Mucosa of descending colon (tissue), 3 donors: ENCODE measurements around the gene PAX2. TPM values are rescaled to one million over a fixed set of nuclear protein-coding genes. Genes with fewer than 3 reads are reported as not detected.

ENCODE experiments used
- ATAC-seq: fragments of 200-7000 bp; cut with Tn5 transposase; one replicate; pipeline ENCODE4 v1.9.1; 2020; ENCODE audit warnings: mild to moderate bottlenecking, moderate library complexity
- DNase-seq, 3 donors: peaks; one replicate each; pipeline ENCODE4 v3.0.0-alpha.2; 2020
- H3K36me3 ChIP-seq: fragments of 200-600 bp; one replicate; pipeline ENCODE4 v1.8.0; 2021; ENCODE audit warnings: low read depth, mild to moderate bottlenecking
- H3K4me1 ChIP-seq: fragments of 200-600 bp; one replicate; pipeline ENCODE4 v1.8.0; 2021; ENCODE audit warnings: low read depth, mild to moderate bottlenecking
- H3K4me3 ChIP-seq: fragments of 200-600 bp; one replicate; pipeline ENCODE4 v1.8.0; 2021; ENCODE audit warnings: mild to moderate bottlenecking
- H3K9me3 ChIP-seq: fragments of 200-600 bp; one replicate; pipeline ENCODE4 v1.8.0; 2021; ENCODE audit warnings: mild to moderate bottlenecking
- intact Hi-C, 2 donors: fragments of 100-400 bp; cut with DNase I in 1 of 2; cut with micrococcal nuclease in 1 of 2; formaldehyde crosslinking; loops; one replicate each; pipeline versions ENCODE4 v1.11.0 to v1.11.1; 2022; cut with DNase I, micrococcal nuclease
- total RNA-seq, 3 donors: library from RNA; stranded (reverse); fragmentation: NEBNext Ultra II Directional in 2 of 3; extraction: Animal tissue kit (Norgen Biotek cat#: 25700) in 2 of 3; gene quantifications; one replicate each; pipeline versions ENCODE4 v1.2.1 to v1.2.4, GENCODE V29; 2021 to 2023
- TF ChIP-seq, protein P1 (sequence below): fragments of 200-600 bp; IDR thresholded peaks from one replicate; pipeline ENCODE4 v1.8.0; 2022; ENCODE audit warnings: antibody characterized with exemption, mild to moderate bottlenecking
- donor health status: DM: no; HTN: no; CAD: no; lungs with moderate emphysema.
- donor health status: DM: no; HTN: no; CAD: no.
- donor health status: DM: no; HTN: yes; CAD: no.

The PAX2 gene
- total RNA-seq, 3 donors from 2014 or later = not detected

DNA sequence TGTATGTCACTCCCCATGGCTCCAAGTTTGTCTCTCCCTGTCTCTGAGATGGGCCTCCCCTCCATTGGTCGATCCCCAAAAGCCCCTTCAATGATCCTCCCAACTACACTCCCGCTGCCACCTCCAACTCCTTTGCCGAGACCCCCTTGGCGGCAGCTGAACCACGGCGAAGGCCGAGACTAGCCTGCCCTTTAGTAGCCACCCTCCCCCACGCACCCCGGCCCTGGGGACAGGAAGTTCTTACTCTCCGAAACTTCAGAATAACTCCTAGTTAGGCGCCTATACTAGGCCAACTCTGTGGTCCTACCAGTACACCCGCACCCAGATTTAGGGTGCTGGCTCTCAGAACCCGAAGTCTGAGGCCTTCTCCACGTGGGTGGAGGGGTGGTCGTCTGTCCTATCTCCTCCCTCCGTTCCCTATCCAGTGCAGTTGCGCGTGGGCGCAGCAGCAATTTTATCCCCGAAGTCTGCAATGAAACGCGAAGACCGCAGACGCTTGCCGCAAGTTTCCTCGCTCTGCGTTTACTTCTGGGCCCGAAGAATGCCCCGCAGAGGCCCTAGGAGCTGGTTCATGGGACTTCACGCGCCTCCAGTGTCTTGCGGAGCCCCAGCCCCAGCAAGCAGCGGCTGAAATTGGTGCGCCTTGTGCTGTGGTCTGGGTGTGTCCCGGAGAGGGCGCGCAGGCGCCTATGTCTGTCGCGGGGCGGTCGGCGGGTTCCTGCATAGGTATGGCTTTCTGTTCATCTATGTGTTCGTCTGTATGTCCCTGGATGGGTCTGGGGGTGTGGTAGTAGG lies 84.7 kb downstream of the PAX2 start:
- TF ChIP-seq, protein P1, sequence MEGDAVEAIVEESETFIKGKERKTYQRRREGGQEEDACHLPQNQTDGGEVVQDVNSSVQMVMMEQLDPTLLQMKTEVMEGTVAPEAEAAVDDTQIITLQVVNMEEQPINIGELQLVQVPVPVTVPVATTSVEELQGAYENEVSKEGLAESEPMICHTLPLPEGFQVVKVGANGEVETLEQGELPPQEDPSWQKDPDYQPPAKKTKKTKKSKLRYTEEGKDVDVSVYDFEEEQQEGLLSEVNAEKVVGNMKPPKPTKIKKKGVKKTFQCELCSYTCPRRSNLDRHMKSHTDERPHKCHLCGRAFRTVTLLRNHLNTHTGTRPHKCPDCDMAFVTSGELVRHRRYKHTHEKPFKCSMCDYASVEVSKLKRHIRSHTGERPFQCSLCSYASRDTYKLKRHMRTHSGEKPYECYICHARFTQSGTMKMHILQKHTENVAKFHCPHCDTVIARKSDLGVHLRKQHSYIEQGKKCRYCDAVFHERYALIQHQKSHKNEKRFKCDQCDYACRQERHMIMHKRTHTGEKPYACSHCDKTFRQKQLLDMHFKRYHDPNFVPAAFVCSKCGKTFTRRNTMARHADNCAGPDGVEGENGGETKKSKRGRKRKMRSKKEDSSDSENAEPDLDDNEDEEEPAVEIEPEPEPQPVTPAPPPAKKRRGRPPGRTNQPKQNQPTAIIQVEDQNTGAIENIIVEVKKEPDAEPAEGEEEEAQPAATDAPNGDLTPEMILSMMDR = no peak
- DNase-seq (no peak), ATAC-seq (no peak)
- Histone ChIP-seq H3K4me1 (peaks cover 33% of the 10 kb centered on the region), H3K9me3 (no peaks in the 10 kb centered on the region), H3K4me3 (no peak overlapping the region), H3K36me3 (no peaks in the 10 kb centered on the region)
- intact Hi-C loops = no loop called here

DNA sequence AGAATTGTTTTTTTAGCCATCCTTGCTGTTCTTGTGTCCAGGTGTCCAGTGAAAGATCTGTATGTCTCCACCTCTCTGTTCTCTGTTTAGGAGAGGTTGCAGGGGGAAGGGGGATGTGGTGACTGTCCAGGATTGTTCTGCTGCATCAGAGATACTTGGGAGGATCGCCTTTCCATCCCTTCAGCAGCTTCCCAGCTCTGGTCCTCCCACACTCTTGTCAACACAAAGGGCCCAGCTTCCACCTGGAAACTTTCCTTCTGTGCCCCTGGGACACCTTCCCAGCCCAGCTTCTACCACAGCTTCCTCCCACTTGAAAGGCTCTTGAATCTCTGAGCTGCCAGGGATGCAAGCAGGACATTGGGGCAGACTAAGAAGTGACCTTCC lies 85.3 kb downstream of the PAX2 start:
- intact Hi-C loops = no loop called here
- TF ChIP-seq, protein P1 = no peak
- H3K4me1 ChIP-seq = peaks cover 33% of the 10 kb centered on the region
- H3K4me3 ChIP-seq = no peak overlapping the region
- H3K36me3 ChIP-seq = no peaks in the 10 kb centered on the region
- ATAC-seq (no peak), DNase-seq (no peak)
- no peaks in the 10 kb centered on the region for H3K9me3 ChIP-seq

DNA sequence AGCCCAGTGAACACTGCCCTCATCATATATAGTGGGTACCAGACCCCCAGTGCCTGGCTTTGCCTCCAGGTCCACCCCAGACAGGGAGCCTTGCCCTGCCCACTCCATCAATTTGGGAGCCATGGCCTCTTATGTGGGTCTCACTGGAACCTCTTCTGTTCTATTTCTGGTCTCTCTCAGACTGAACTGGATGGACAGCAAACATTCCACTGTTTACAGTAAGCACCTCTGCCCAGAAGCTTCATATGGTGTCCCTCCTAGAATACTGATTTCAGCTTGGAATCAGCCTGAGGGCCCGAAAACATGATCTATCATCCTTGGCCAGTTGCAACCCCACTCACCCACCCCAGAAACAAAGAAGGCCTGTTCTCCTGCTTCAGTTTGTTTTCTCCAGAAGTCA lies 86.4 kb downstream of the PAX2 start:
- Histone ChIP-seq H3K4me3 (no peak overlapping the region), H3K9me3 (no peaks in the 10 kb centered on the region), H3K4me1 (peaks cover 27% of the 10 kb centered on the region), H3K36me3 (no peaks in the 10 kb centered on the region)
- no peak for ATAC-seq
- intact Hi-C loops = no loop called here
- DNase-seq = no peak
- TF ChIP-seq, protein P1 = no peak

DNA sequence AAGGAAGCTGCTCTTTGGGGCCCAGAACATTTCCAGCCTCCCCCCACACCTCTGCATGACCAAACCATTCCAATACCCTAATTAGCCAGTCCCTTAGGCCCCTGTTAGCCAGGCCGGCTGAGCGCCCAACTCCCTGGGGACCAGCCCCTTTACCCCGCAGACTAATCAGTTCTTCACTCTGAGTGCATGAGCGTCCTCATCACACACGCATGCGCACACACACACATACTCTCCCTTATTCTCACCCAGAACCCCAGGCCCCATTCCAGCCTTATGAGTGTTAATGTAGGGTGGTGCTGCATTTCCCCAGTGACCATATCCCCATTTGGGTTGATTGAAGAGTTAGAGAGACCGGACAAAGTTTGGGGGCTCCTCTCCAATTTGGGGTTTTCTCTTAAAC lies 90.4 kb downstream of the PAX2 start:
- Histone ChIP-seq H3K9me3 (no peaks in the 10 kb centered on the region), H3K4me3 (no peak overlapping the region), H3K4me1 (no peaks in the 10 kb centered on the region), H3K36me3 (no peaks in the 10 kb centered on the region)
- TF ChIP-seq, protein P1 = no peak
- ATAC-seq (no peak), DNase-seq (no peak)
- intact Hi-C loops = no loop called here

- DNase-seq (no peak), ATAC-seq (no peak)
- TF ChIP-seq, protein P1 = no peak
- intact Hi-C loops = no loop called here
- no peak overlapping the region for H3K4me3 ChIP-seq
- H3K36me3 ChIP-seq = no peaks in the 10 kb centered on the region
- H3K9me3 ChIP-seq = no peaks in the 10 kb centered on the region
- no peaks in the 10 kb centered on the region for H3K4me1 ChIP-seq
Observed at GRCh38 chr10:100836891-100837290, 91.5 kb downstream of the PAX2 start.
